ENCODE measurements around the gene ATF5.

DNA sequence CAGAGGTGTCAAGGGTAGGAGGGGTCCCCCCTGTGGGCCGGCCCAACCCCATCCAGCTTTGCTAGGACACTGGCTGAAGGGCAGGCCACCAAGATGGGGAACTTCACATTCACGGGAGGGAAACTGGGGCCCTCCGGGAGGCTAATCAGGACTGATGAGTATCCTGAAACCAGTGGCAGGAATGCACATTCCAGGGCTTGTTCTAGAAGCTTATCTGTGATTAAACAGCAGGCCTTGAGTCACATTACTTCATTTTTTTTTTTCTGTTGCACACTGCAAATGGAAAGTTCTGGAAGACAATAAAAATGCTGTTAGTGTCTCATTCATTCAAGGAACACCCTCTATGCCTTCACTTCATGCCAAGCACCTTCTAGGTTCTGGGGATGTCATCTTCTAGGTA is 47.5 kb downstream of the ATF5 start:
- TF ChIP-seq, protein P1, sequence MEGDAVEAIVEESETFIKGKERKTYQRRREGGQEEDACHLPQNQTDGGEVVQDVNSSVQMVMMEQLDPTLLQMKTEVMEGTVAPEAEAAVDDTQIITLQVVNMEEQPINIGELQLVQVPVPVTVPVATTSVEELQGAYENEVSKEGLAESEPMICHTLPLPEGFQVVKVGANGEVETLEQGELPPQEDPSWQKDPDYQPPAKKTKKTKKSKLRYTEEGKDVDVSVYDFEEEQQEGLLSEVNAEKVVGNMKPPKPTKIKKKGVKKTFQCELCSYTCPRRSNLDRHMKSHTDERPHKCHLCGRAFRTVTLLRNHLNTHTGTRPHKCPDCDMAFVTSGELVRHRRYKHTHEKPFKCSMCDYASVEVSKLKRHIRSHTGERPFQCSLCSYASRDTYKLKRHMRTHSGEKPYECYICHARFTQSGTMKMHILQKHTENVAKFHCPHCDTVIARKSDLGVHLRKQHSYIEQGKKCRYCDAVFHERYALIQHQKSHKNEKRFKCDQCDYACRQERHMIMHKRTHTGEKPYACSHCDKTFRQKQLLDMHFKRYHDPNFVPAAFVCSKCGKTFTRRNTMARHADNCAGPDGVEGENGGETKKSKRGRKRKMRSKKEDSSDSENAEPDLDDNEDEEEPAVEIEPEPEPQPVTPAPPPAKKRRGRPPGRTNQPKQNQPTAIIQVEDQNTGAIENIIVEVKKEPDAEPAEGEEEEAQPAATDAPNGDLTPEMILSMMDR (conservative IDR thresholded peaks at IDR 0.05; ENCODE audit: low read length), result no peak
- TF ChIP-seq EZH2phosphoT487 (IDR thresholded peaks at IDR 0.05; ENCODE audit: borderline replicate concordance, low read depth, low read length), result no peak
